Mucosa of gallbladder (tissue), 1 donor: ENCODE measurements around the gene RPL27. TPM values are rescaled to one million over a fixed set of nuclear protein-coding genes. Genes with fewer than 3 reads are reported as not detected.
A peak's percentile ranks its signal among the peaks of the same experiment; 100 is the strongest.

Experiments used
- DNase-seq: peaks from one replicate; pipeline ENCODE4 v3.0.0-alpha.2; 2020; ENCODE audit warnings: low spot score
- total RNA-seq: library from RNA; stranded (reverse); gene quantifications from one replicate; pipeline ENCODE4 v1.2.1, GENCODE V29; 2021
- donor health status: DM: no; HTN: no; CAD: no.

RPL27 gene
- total RNA-seq, 1 donor from 2014 or later: 611 TPM

DNA sequence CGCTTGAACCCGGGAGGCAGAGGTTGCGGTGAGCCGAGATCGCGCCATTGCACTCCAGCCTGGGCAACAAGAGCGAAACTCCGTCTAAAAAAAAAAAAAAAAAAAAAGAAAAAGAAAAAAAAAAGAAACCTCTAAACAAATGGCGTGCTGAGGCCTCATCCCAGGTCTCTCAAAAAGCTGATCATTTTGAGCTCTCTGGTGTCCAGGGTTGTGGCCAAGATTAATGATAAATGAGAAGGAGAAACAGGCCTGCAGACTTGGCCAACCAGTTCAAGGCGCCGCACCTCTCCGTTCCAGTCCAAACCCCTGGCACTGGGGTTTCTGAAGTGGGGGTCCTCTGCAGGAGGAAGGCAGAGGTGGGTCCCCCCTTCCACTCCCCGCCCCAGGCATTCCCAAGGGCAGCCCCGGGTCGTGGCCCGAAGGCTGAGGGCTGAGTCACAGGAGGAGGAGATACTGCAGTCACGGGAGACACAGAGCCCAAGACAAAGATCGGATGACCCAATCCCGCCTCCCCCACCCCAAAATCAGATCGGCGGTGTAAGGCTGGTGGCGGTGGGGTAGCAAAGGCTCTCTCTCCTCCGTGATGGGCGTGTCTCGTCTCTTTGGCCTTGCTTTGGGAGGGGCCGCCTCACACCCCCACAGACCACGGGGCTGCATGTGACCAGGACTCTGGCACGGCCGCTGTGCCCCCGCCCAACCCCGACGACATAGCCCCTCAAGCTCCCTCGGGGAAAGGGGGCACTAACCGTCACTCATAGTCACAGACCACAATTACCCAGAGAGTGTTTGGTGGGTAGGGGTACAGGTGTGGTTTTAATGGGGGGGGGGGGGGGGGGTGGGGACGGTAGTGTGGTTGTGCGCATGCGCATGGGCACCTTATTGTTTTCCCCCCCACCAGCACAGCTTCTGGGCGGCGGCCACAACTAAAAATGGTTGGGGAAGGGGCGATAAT lies 22.8 kb downstream of the RPL27 start:
- peak; percentile 62 for DNase-seq

DNA sequence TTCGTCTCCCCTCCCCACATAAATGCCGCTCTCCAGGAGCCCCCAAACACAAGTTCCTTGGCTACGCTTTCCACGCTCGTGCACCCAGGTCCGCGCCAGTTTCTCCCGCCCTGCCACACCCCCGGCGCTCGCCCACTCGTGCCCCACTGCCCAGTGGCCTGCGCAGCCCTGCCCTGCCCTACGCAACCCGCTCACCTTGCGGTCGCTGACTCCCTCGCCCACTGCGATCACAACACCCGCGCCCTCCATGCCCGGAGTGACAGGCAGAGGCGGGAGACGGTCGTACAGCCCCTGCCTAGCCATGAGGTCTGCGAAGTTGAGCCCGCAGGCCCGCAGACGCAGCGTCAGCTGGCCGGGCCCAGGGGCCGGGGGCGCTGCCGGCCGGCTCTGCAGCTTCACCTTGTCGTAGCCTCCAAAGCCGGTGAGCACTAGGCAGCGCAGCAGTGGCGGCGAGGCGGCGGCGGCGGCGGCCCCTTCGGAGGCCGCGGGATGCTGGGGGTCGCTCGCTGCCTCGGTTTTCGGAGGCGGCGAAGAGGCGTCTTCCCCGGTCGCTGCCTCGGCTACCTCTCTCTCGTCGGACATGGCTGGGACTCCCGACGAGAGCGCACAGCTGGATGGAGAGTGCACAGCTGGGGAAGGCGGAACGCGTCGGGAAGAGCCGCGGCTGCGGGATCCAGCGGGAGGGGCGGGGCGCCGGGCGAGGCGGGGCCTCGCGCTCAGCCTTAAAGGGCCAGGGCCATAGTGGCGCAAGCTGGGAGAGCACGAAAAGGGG lies 23.7 kb downstream of the RPL27 start, which contains the start of gene VAT1:
Gene VAT1, minus strand, starts transcription at position 645 of the 772 bp plus-strand sequence. Its CDS starts 63 bp downstream, at position 582.
- peak; percentile 77 for DNase-seq

DNA sequence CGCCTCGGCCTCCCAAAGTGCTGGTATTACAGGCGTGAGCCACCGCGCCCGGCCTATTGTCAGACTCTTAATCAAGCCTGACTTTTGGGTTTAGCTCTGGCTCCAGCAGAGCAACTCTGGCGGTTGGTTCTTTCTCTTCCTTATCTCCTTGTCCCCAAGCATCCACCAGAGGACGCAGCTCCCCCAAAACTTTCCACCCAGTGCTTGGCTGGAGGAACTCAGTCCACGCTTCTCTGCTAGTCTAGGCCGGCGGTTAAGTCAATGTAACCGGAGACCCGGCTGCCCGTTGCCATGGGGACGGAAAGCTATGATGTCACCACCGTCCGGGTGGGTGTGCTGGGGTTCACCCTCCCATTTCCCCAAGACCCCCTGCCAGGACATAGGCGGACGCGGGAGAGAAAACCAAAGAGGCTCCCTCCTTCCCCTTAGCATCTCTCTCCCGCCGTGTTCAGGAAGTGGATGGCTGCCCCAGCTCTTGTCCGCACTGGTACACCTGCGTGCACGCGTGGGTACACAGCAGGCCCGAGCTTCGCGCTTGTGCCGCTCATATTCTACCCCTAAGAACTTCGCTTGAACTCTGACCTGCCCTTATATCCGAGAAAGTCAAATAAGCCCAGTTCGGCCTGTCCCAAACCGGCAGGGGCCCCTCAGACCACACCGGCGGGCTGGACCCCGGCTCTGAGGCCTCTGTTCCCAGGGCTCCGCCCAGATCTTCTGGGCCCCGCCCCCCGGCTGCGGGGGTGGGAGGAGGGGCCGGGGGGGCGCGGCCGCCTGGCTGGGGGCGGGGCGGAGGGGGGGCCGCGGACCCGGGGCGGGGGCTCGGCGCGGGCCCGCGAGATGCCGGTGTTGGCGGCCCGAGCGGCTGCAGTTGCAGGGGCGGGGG lies 26.4 kb downstream of the RPL27 start, which contains the start of gene RND2:
Gene RND2, plus strand, starts transcription at position 825 of the 883 bp plus-strand sequence. CDS start 117 bp downstream, outside the sequence.
- DNase-seq: peak; percentile 86

DNA sequence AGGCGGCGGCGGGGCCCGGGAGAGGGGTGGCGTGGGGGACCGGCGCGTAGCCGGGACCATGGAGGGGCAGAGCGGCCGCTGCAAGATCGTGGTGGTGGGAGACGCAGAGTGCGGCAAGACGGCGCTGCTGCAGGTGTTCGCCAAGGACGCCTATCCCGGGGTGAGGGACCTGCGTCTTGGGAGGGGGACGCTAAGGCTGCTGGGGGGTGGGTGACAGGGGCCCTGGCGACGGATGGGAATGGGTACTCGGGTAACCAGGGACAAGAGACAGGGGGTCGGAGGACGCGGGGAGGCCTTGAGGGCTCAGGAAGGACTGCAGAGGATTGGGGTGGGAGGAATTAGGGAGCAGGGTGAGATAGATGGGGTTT lies 27.1 kb downstream of the RPL27 start:
- no peak for DNase-seq

DNA sequence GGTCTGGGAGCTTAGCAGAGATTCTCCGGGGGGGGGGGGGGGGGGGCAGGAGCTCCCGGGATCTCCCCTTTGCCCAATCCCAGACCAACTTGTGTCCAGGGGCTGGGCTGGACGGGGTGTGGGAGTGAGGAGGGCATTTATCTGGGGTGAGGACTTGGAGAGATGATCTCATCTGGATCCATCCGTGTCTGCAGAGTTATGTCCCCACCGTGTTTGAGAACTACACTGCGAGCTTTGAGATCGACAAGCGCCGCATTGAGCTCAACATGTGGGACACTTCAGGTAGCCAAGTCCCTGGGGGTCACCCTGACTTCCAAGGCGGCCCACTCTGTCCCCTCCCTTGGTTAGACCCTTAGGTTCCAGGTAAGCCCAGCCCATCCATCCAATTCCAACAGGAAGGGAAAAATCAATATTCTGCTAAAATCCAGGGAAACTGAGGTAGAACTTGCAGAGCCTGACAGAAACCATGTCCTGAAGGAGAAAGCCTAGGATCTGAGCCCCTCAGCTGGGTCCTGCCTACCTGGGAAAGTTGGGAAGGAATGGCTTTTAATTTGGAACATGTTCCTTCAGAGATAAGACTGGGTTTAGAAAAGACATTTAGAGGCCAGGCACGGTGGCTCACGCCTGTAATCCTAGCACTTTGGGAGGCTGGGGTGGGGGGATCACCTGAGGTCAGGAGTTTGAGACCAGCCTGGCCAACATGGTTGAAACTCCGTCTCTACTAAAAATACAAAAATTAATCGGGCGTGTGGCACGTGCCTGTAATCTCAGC lies 27.7 kb downstream of the RPL27 start:
- no peak for DNase-seq

DNA sequence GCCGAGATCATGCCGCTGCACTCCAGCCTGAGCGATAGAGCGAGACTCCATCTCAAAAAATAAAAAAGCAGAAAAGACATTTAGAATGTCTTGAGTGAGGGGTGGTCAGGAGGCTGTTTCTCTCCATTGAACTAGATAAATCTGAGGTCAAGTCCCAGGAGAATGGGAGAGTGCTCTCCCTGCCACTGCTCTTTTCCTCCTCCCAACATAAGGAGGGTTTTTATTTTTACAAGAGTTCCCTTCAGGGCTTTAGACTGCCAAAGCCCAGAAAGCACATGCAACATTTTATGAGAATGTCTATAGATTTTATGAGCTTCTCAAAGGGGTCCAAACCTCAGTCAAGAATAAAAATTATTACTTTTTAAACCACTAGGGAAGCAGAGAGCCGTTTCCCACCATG lies 28.4 kb downstream of the RPL27 start:
- no peak for DNase-seq

DNA sequence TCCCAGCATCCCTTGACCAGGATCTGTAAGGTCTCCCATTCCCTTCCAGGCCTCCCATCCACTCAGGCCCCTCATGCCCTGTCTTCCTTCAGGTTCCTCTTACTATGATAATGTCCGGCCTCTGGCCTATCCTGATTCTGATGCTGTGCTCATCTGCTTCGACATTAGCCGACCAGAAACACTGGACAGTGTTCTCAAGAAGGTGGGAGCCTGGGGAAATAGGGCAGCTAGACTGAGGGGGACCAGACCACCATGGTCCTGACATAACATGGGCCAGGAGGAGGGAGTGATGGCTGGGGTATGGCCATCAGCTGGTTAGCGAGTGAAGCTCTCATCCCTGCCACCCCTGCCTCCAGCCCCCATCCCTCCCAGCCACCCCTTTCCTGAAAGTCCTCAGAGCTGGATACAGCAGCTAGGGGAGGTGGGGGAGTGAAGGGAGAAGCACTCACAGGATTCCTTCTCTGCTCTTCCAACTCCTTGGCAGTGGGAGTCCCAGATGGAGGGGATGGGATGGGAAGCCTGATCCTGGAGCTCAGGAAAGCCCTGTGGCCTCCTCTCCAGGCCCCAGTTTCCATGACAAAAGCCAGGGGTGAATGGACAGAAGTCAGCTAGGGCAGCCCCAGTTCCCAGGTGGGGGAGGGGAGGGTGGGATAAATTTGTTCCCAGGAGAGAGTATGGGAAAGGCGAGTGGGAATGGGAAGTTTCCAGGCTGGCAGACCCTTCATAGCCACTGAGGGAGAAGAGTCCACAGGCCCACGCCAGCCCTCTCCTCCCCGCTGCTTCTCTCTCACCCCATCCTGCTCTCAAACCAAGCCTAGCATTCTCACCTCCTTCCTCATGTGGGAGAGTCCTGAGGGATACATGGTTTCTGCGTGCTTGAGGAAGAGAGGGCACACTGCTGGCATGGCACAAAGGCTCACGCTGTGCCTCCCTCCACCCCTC lies 29.1 kb downstream of the RPL27 start:
- DNase-seq: no peak

DNA sequence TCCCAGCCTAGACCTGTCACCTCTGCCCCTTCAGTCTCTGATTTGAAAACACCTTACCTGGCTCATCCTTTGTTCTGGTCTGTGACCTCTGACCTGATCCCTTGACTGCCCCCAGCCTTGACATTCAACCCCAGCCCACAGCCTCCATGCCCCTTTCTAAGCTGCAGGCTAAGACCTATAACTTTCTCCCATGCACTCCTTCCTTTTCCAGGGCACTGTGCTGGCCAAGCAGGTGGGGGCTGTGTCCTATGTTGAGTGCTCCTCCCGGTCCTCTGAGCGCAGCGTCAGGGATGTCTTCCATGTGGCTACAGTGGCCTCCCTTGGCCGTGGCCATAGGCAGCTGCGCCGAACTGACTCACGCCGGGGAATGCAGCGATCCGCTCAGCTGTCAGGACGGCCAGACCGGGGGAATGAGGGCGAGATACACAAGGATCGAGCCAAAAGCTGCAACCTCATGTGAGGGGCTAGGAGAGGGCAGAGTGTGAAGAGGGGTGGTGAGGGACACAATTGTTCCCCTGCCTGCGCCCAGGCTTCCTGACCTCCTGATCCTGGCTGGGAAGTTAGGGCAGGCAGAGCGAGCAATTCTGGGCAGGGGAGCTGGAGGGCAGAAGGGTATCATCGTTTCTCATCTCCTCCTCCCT lies 30.1 kb downstream of the RPL27 start:
- no peak for DNase-seq

DNA sequence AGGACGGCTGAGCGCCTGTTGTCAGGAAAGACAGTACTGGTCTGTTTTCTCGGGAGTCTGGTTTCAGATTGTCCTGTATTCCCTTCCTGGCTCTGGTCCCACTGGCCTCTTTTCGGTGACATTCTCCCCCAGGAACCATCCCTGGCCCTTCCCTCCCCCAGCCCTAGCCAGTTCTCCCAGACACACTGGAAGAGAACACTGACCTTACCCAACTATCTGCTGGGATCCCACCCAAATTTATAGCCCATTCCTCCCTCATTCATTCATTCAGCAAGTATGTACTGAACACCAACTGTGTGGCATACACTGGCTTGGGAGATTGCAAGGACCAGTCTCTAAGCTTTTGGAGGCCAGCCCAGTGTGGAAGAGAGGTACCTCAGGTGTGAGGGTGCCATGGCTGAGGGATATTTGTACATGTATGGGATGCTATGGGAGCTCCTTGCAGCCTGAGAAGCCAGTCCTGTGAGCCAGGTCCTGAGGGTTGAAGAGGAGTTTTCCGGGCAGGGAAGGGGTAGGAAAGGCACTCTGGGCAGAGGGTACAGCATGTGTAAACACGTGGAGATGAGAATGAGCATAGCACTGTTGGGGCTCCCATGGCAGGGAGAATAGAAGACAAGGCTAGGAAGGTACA lies 32.0 kb downstream of the RPL27 start:
- DNase-seq: no peak

DNA sequence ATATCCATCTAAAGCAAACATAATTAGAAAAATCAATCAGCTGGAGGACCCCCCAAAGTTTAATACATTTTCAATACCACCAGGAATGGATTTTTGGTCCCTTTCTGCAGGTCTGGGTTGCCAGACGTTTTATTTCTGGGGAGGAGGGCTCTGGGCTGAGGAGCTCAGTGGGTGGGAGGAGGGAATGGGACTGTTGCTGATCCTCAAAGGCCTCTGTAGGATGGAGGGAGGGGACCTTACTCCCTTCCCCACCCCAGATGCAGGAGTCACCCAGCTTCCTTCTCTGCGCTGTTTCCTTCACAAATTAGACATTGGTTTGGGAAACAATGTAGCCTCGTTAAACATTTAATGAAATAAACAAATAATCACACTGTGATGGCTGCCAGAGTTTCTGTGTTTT lies 33.4 kb downstream of the RPL27 start:
- no peak for DNase-seq

DNA sequence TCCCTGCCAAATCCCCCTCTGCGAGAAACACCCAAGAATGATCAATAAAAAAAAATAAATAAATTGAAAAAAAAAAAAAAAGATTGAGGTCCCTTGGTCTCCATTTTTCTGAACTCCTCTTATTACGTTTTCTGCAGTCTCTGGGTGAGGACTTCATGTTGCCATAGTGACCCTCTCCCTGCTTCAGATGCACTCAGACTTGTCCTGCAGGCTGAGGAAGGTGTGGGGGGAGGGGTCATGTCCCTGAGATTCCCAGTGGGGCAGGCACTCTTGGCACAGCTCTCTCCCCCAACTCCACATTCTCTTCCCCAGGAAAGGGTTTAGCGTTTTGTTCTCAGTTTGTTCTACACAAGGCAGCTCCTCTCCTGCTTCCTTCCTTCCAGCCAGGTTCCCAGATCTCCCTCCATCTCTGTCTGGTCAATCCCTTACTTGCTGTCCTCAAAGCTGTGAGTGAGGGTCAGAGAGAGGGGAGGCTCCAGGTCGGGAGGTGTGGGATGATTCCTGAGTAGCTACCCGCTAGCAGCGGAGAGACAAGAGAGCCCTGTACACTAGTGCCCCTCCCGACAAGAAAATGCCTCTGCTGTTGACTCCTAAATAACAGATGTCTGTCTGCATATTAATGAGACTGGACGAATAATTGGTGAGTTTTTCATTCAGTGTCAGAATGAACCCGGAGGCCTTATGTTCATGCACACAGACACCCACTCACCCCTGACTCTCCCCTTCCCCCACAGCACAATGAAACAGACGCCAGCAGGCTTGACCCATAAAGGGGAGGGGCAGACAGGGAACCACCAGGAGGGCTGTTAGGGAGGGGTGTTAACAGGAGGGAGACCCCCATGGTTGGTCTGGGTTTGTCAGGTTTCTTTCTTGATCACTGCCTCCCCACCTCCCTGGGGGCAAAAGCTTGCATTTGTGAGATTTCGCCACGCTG lies 36.0 kb downstream of the RPL27 start:
- no peak for DNase-seq

DNA sequence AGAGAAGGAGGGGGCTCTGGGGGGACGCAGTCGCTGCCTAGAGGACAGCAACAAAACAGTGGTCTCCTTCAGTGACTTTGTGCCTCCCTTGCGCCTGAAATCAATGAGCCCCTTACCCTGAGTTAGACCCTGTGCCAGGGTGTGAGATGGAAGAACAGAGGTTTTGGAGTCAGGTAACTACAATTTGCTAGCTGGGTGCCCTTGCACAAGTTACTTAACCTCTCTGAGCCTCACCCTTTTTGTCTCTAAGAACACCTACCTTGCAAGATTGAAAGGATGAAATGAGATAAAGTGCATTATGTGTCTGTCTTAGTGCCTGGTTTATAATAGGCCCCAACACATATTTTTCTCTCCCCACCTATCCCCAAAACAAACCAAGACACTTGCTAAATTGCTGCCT lies 36.7 kb downstream of the RPL27 start:
- no peak for DNase-seq

DNA sequence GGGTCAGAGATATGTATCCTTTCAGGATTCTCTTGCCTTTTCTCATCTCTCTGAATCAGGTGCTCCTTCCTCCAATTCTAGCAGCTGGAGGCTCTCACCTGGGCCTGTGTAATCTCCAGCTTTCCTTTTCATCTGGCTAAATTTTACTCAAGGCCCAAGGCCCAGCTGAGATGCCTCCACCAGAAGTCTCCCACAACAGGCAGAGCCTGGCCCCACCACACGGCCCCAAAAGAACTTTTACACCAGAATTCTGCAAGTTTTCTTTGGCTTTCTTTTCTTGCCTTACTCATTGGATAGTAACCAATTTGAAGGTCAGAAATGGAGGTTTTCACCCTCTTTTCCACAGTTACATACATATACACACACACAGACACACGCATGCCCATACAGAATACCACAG lies 41.4 kb downstream of the RPL27 start:
- no peak for DNase-seq

DNA sequence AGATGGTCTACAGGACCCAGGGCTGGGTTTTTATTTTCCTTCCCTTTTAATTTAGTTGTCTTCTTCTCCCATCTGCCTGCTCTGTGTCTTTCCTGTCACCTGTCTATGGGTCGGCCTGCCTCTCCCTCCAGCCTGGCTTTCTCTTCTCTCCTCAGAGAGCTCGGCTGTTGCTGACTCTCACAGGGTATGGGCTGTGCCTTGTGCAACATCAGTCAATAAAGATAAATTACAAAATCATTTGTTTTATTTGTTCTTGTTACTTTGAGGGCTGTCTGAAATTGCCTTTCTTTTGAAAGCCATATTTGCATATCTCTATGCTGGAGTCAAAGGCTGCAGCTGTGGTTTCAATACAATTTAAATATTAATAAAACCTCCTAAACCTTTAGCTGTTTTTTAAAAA lies 42.4 kb downstream of the RPL27 start:
- DNase-seq: no peak

DNA sequence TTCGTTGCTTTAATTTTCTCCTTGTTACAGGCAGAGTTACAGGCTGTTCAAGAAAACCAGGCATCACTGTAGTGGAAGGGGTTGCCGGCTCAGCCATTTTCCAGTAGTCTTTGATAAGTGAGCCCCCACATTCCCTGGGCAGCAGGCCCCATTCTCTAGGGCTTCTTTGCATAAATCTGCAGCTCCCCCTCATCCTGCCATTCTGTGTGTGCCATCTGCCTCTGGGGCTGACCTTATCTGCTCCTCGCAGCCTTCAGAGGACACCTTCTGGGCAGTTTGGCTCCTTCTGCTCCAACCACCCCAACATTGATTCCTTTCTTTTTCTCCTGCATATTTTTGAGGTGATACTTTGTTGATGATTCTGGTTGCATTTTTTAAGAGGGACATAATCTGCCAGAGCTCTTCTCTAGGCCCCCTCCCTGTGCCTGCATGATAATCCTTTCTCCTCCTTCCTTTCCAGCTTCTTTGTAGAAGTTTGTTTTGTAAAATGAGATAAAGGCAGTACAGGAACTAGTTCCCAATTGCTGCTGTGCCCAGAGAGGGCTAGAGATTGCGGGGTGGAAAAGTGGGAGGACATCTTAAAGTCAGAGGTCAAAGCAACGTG lies 43.9 kb downstream of the RPL27 start:
- DNase-seq: no peak

DNA sequence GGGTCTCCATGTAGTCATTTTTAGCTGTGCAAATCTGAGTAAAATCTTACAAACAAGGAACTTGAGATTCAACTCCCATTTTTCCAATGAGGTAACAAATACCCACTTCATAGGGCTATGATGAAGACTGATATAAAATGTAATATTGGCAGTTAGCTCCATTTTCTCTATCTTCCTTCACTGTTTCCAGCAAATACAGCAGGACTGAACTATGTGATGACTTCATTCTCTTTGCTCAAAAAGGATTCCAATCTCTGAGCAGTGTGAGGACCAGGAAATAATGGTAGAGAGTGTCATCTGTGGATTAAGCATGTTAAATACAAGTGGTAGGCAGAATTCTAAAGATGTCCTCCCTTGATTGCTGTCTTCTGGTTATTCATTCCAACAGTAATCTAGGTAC lies 45.1 kb downstream of the RPL27 start:
- DNase-seq: no peak

DNA sequence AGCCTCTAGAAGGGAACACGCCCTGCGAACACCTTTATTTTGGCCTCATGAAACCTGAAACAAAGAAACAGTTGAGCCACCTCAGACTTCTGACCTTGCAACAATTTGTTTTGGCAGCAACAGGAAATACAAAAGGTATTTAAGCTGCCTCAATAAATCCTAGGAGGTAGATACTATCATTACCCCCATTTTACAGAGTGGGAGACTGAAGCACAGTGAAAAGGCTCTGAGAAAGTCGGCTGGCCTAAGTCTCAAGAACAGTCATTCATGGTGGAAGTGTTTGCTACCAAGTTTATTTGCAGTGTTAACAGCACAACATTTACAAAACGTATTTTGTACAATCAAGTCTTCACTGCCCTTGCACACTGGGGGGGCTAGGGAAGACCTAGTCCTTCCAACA lies 45.8 kb downstream of the RPL27 start:
- no peak for DNase-seq
